Neural cell (in vitro differentiated cells): ENCODE measurements around the gene AP2A2.

Experiments used
- EP300 ChIP-seq: fragments of 450-650 bp; conservative IDR thresholded peaks from 2 replicates; pipeline ENCODE4 v1.6.1; 2014; ENCODE audit warnings: antibody characterized with exemption, mild to moderate bottlenecking, moderate library complexity; ENCODE audit not compliant: poor library complexity, severe bottlenecking
- EZH2 ChIP-seq: fragments of 200-600, 300-800 bp; shearing (Covaris generic), sonication (generic); IDR thresholded peaks from 2 replicates; pipeline ENCODE4 v1.6.1; 2014; ENCODE audit warnings: antibody characterized with exemption, low read length, borderline replicate concordance, mild to moderate bottlenecking; ENCODE audit not compliant: insufficient read depth, poor library complexity, severe bottlenecking
- MXI1 ChIP-seq: fragments of 450-650 bp; conservative IDR thresholded peaks from 2 replicates; pipeline ENCODE4 v1.6.1; 2014; ENCODE audit warnings: antibody characterized with exemption, mild to moderate bottlenecking; ENCODE audit not compliant: poor library complexity, severe bottlenecking
- POLR2AphosphoS5 ChIP-seq: IDR thresholded peaks from 2 replicates; pipeline ENCODE4 v1.6.1; 2012
- RAD21 ChIP-seq: fragments of 450-650 bp; conservative IDR thresholded peaks from 2 replicates; pipeline ENCODE4 v1.6.1; 2014; ENCODE audit warnings: antibody characterized with exemption, mild to moderate bottlenecking, moderate library complexity
- REST ChIP-seq: IDR thresholded peaks from 2 replicates; pipeline ENCODE4 v1.6.1; 2012; ENCODE audit warnings: borderline replicate concordance
- SMC3 ChIP-seq: fragments of 450-650 bp; conservative IDR thresholded peaks from 2 replicates; pipeline ENCODE4 v1.6.1; 2014; ENCODE audit warnings: antibody characterized with exemption, mild to moderate bottlenecking, moderate library complexity; ENCODE audit not compliant: poor library complexity
- TF ChIP-seq, protein P1 (sequence below): fragments of 450-650 bp; IDR thresholded peaks from 2 replicates; pipeline ENCODE4 v1.5.1; 2014; ENCODE audit warnings: antibody characterized with exemption, mild to moderate bottlenecking, moderate library complexity; ENCODE audit not compliant: poor library complexity, severe bottlenecking

GRCh38 chr11:1059759-1060158 is 134.1 kb downstream of the AP2A2 start:
- TF ChIP-seq, protein P1, sequence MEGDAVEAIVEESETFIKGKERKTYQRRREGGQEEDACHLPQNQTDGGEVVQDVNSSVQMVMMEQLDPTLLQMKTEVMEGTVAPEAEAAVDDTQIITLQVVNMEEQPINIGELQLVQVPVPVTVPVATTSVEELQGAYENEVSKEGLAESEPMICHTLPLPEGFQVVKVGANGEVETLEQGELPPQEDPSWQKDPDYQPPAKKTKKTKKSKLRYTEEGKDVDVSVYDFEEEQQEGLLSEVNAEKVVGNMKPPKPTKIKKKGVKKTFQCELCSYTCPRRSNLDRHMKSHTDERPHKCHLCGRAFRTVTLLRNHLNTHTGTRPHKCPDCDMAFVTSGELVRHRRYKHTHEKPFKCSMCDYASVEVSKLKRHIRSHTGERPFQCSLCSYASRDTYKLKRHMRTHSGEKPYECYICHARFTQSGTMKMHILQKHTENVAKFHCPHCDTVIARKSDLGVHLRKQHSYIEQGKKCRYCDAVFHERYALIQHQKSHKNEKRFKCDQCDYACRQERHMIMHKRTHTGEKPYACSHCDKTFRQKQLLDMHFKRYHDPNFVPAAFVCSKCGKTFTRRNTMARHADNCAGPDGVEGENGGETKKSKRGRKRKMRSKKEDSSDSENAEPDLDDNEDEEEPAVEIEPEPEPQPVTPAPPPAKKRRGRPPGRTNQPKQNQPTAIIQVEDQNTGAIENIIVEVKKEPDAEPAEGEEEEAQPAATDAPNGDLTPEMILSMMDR: no peak
- TF ChIP-seq REST (no peak), POLR2AphosphoS5 (no peak), SMC3 (no peak), EP300 (no peak), EZH2 (no peak), MXI1 (no peak), RAD21 (no peak)
